ENCODE measurements around the gene PDIA6. TPM values are rescaled to one million over a fixed set of nuclear protein-coding genes. Genes with fewer than 3 reads are reported as not detected.

Gene PDIA6
- total RNA-seq, 2 donors from 2014 or later = 402 to 408 TPM

GRCh38 chr2:10796703-10797102 is 15.9 kb downstream of the PDIA6 start:
- Histone ChIP-seq H3K27ac (ENCODE audit: low read depth, low read length) (no peak overlapping the region), H3K9me3 (ENCODE audit: control insufficient read depth, low read length) (no peaks in the 10 kb centered on the region), H3K27me3 (ENCODE audit: control insufficient read depth, insufficient read depth, low read length, poor library complexity, severe bottlenecking) (no peaks in the 10 kb centered on the region), H3K36me3 (ENCODE audit: control insufficient read depth, insufficient read depth, low read length) (peaks cover 94% of the 10 kb centered on the region), H3K4me1 (ENCODE audit: control insufficient read depth, insufficient read depth, low read length) (no peaks in the 10 kb centered on the region), H3K9ac (ENCODE audit: extremely low read depth, low read length, poor library complexity, severe bottlenecking) (no peak overlapping the region), H3K4me3 (ENCODE audit: low read length) (no peak overlapping the region)
- TF ChIP-seq, protein P1, sequence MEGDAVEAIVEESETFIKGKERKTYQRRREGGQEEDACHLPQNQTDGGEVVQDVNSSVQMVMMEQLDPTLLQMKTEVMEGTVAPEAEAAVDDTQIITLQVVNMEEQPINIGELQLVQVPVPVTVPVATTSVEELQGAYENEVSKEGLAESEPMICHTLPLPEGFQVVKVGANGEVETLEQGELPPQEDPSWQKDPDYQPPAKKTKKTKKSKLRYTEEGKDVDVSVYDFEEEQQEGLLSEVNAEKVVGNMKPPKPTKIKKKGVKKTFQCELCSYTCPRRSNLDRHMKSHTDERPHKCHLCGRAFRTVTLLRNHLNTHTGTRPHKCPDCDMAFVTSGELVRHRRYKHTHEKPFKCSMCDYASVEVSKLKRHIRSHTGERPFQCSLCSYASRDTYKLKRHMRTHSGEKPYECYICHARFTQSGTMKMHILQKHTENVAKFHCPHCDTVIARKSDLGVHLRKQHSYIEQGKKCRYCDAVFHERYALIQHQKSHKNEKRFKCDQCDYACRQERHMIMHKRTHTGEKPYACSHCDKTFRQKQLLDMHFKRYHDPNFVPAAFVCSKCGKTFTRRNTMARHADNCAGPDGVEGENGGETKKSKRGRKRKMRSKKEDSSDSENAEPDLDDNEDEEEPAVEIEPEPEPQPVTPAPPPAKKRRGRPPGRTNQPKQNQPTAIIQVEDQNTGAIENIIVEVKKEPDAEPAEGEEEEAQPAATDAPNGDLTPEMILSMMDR (conservative IDR thresholded peaks at IDR 0.05) = no peak
- Mint-ChIP-seq H3K4me3 (no peak overlapping the region), H3K4me1 (no peaks in the 10 kb centered on the region), H3K9me3 (no peaks in the 10 kb centered on the region), H3K36me3 (ENCODE audit: low read depth) (peaks cover 80% of the 10 kb centered on the region), H3K27me3 (ENCODE audit: insufficient read depth) (no peaks in the 10 kb centered on the region), H3K27ac (no peak overlapping the region)
- DNase-seq = no peak
- 92 to 97% methylated on average over 2 of the region's 2 CpGs for WGBS, 2 experiments (ENCODE audit: insufficient coverage in 1 of 2, insufficient read length in 1 of 2)

- H3K9me3 Mint-ChIP-seq = no peaks in the 10 kb centered on the region
- Histone ChIP-seq H3K36me3 (ENCODE audit: control insufficient read depth, insufficient read depth, low read length) (peaks cover 94% of the 10 kb centered on the region), H3K27me3 (ENCODE audit: control insufficient read depth, insufficient read depth, low read length, poor library complexity, severe bottlenecking) (no peaks in the 10 kb centered on the region), H3K9ac (ENCODE audit: extremely low read depth, low read length, poor library complexity, severe bottlenecking) (no peak overlapping the region), H3K27ac (ENCODE audit: low read depth, low read length) (no peak overlapping the region), H3K4me3 (ENCODE audit: low read length) (no peak overlapping the region), H3K9me3 (ENCODE audit: control insufficient read depth, low read length) (no peaks in the 10 kb centered on the region), H3K4me1 (ENCODE audit: control insufficient read depth, insufficient read depth, low read length) (no peaks in the 10 kb centered on the region)
- no peak overlapping the region for H3K27ac Mint-ChIP-seq
- WGBS, 2 experiments (ENCODE audit: insufficient coverage in 1 of 2, insufficient read length in 1 of 2) = 74 to 83% methylated on average over 6 to 7 of the region's 7 CpGs
- H3K27me3 Mint-ChIP-seq (ENCODE audit: insufficient read depth) = no peaks in the 10 kb centered on the region
- no peaks in the 10 kb centered on the region for H3K4me1 Mint-ChIP-seq
- DNase-seq = no peak
- peaks cover 80% of the 10 kb centered on the region for H3K36me3 Mint-ChIP-seq (ENCODE audit: low read depth)
- TF ChIP-seq, protein P1 (conservative IDR thresholded peaks at IDR 0.05) = no peak
- H3K4me3 Mint-ChIP-seq = no peak overlapping the region
These were observed 17.0 kb downstream of the PDIA6 start for GRCh38 chr2:10795508-10796046.

DNA sequence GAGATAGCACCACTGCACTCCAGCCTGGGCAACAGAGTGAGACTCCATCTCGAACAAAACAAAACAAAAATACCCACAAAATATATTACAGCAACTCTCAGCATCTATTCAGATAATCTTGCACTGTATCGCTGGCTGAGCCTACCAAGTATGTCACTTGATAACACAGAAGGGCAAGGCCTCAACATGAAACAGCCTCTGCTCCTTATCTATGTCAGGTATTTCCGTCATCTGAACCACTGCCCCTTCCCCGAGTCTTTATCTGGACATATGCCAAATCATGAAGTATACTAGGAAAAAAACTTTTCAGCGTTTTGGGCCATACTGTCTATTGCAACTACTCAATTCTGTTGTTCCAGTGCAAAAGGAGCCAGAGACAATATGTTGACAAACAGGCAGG is 17.7 kb downstream of the PDIA6 start:
- H3K9me3 ChIP-seq (ENCODE audit: control insufficient read depth, low read length) = no peaks in the 10 kb centered on the region
- peaks cover 94% of the 10 kb centered on the region for H3K36me3 ChIP-seq (ENCODE audit: control insufficient read depth, insufficient read depth, low read length)
- no peaks in the 10 kb centered on the region for H3K4me1 ChIP-seq (ENCODE audit: control insufficient read depth, insufficient read depth, low read length)
- H3K4me3 ChIP-seq (ENCODE audit: low read length) = no peak overlapping the region
- no peak overlapping the region for H3K27ac ChIP-seq (ENCODE audit: low read depth, low read length)
- TF ChIP-seq, protein P1 (conservative IDR thresholded peaks at IDR 0.05) = no peak
- peak; percentile 5 for DNase-seq
- H3K27me3 ChIP-seq (ENCODE audit: control insufficient read depth, insufficient read depth, low read length, poor library complexity, severe bottlenecking) = no peaks in the 10 kb centered on the region
- H3K9me3 Mint-ChIP-seq = no peaks in the 10 kb centered on the region
- H3K27me3 Mint-ChIP-seq (ENCODE audit: insufficient read depth) = no peaks in the 10 kb centered on the region
- no peak overlapping the region for H3K27ac Mint-ChIP-seq
- no peak overlapping the region for H3K9ac ChIP-seq (ENCODE audit: extremely low read depth, low read length, poor library complexity, severe bottlenecking)
- peaks cover 85% of the 10 kb centered on the region for H3K36me3 Mint-ChIP-seq (ENCODE audit: low read depth)
- H3K4me3 Mint-ChIP-seq = no peak overlapping the region
- H3K4me1 Mint-ChIP-seq = no peaks in the 10 kb centered on the region
- WGBS, 2 experiments (ENCODE audit: insufficient coverage in 1 of 2, insufficient read length in 1 of 2) = 96 to 97% methylated on average over 4 to 5 of the region's 5 CpGs

Data from endodermal cell (in vitro differentiated cells).